PFSK-1 (cell line): ENCODE results near the gene USP6.

Experiments
- FOXP2 ChIP-seq: optimal IDR thresholded peaks from 2 replicates; pipeline ENCODE3; 2011; ENCODE audit warnings: borderline replicate concordance, control low read depth, inconsistent platforms; ENCODE audit not compliant: insufficient read depth; ENCODE audit errors: extremely low read length, extremely low read depth
- POLR2AphosphoS5 ChIP-seq: IDR thresholded peaks from 2 replicates; pipeline ENCODE4 v1.6.1; 2012; ENCODE audit warnings: low read depth, mild to moderate bottlenecking, control low read depth, low read length, moderate library complexity
- SIN3A ChIP-seq: IDR thresholded peaks from 2 replicates; pipeline ENCODE4 v1.6.1; 2012; ENCODE audit warnings: mild to moderate bottlenecking, low read length, moderate library complexity, borderline replicate concordance; ENCODE audit not compliant: insufficient read depth
- TAF1 ChIP-seq: IDR thresholded peaks from 2 replicates; pipeline ENCODE4 v1.6.1; 2012; ENCODE audit warnings: low read length, control low read depth, borderline replicate concordance; ENCODE audit not compliant: insufficient read depth
- TF ChIP-seq, protein P1 (sequence below), 2 experiments: IDR thresholded peaks; 2 replicates each; pipeline versions ENCODE4 v1.6.1 to v1.8.0; 2011 to 2012; ENCODE audit warnings: low read depth in 2 of 2, low read length in 2 of 2, control low read depth in 1 of 2, inconsistent platforms in 1 of 2, mild to moderate bottlenecking in 1 of 2, moderate library complexity in 1 of 2; ENCODE audit not compliant: insufficient read depth in 1 of 2

DNA sequence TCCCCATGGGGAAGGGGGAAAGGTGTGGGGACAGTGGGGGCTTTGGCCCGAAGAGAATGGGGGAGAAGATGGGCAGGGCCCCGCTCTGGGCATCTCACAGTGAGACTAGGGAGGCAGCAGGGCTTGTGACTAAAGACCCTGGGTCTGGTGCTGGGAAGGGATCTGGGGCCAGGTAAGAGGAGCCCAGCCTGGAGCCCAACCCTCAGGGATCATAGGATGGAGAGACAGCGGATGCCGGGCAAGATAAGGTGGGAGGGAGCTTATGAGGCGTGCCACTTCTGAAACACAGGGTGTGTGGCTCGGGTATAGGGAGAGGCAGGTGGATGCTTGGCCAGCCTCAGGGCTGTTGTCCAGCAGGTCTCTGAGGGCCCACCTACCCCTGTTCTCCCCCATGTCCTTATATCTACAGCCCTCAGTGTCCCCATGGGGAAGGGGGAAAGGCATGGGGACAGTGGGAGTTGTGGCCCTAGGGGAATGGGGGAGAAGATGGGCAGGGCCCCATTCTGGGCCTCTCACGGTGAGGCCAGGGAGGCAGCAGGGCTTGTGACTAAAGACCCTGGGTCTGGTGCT lies 15.4 kb downstream of the USP6 start:
- TF ChIP-seq POLR2AphosphoS5 (no peak), SIN3A (no peak), TAF1 (no peak), FOXP2 (no peak)
- TF ChIP-seq, protein P1, sequence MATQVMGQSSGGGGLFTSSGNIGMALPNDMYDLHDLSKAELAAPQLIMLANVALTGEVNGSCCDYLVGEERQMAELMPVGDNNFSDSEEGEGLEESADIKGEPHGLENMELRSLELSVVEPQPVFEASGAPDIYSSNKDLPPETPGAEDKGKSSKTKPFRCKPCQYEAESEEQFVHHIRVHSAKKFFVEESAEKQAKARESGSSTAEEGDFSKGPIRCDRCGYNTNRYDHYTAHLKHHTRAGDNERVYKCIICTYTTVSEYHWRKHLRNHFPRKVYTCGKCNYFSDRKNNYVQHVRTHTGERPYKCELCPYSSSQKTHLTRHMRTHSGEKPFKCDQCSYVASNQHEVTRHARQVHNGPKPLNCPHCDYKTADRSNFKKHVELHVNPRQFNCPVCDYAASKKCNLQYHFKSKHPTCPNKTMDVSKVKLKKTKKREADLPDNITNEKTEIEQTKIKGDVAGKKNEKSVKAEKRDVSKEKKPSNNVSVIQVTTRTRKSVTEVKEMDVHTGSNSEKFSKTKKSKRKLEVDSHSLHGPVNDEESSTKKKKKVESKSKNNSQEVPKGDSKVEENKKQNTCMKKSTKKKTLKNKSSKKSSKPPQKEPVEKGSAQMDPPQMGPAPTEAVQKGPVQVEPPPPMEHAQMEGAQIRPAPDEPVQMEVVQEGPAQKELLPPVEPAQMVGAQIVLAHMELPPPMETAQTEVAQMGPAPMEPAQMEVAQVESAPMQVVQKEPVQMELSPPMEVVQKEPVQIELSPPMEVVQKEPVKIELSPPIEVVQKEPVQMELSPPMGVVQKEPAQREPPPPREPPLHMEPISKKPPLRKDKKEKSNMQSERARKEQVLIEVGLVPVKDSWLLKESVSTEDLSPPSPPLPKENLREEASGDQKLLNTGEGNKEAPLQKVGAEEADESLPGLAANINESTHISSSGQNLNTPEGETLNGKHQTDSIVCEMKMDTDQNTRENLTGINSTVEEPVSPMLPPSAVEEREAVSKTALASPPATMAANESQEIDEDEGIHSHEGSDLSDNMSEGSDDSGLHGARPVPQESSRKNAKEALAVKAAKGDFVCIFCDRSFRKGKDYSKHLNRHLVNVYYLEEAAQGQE (IDR thresholded peaks at IDR 0.05; ENCODE audit: insufficient read depth in 1 of 2, low read depth in 2 of 2, low read length in 2 of 2): no peak
